Loucy (cell line): Measurements from ENCODE around the gene PLEKHS1.

Experiments
- H2AFZ ChIP-seq: fragments of 200-600 bp; sonication (generic); 2 replicates; pipeline ENCODE4 v1.6.0; 2016; ENCODE audit warnings: antibody characterized with exemption, mild to moderate bottlenecking, low read length, moderate library complexity
- H3F3A ChIP-seq: fragments of 200-600 bp; 2 replicates; pipeline ENCODE4 v1.6.0; 2016; ENCODE audit warnings: antibody characterized with exemption, low read depth, mild to moderate bottlenecking
- H3K27me3 ChIP-seq: fragments of 200-600 bp; sonication (generic); 2 replicates; pipeline ENCODE4 v1.6.1; 2014; ENCODE audit warnings: low read length, mild to moderate bottlenecking; ENCODE audit not compliant: insufficient read depth, poor library complexity, severe bottlenecking
- H3K36me3 ChIP-seq: fragments of 200-600 bp; sonication (generic); 2 replicates; pipeline ENCODE4 v1.6.1; 2016; ENCODE audit warnings: low read length; ENCODE audit not compliant: insufficient read depth
- H3K4me1 ChIP-seq: fragments of 200-600 bp; sonication (generic); 2 replicates; pipeline ENCODE4 v1.5.1; 2014; ENCODE audit warnings: low read length, mild to moderate bottlenecking; ENCODE audit not compliant: insufficient read depth, poor library complexity, severe bottlenecking
- H3K4me2 ChIP-seq: fragments of 200-600 bp; sonication (generic); 2 replicates; pipeline ENCODE4 v1.6.0; 2014; ENCODE audit warnings: antibody characterized with exemption, low read length, low read depth, mild to moderate bottlenecking; ENCODE audit not compliant: poor library complexity, severe bottlenecking
- H3K4me3 ChIP-seq: fragments of 200-600 bp; sonication (generic); 2 replicates; pipeline ENCODE4 v1.5.1; 2014; ENCODE audit warnings: low read length, mild to moderate bottlenecking, mixed read lengths; ENCODE audit not compliant: poor library complexity, severe bottlenecking
- H3K79me2 ChIP-seq: fragments of 200-600 bp; sonication (generic); 2 replicates; pipeline ENCODE4 v1.6.1; 2014; ENCODE audit warnings: low read length; ENCODE audit not compliant: insufficient read depth
- H3K9ac ChIP-seq: fragments of 200-600 bp; sonication (generic); 2 replicates; pipeline ENCODE4 v1.6.0; 2014; ENCODE audit warnings: mild to moderate bottlenecking, low read depth, low read length, moderate library complexity; ENCODE audit not compliant: poor library complexity, severe bottlenecking
- H3K9me2 ChIP-seq: fragments of 200-600 bp; sonication (generic); replicated peaks from 2 replicates; pipeline ENCODE4 v1.6.1; 2016; ENCODE audit warnings: low read depth, low read length, mixed read lengths
- H3K9me3 ChIP-seq: fragments of 200-600 bp; sonication (generic); 2 replicates; pipeline ENCODE4 v1.6.1; 2014; ENCODE audit warnings: mild to moderate bottlenecking, antibody characterized with exemption, low read length, low read depth; ENCODE audit not compliant: insufficient read depth
- H4K20me1 ChIP-seq: fragments of 200-600 bp; sonication (generic); 2 replicates; pipeline ENCODE4 v1.6.0; 2014; ENCODE audit warnings: antibody characterized with exemption, low read length, mild to moderate bottlenecking; ENCODE audit not compliant: insufficient read depth, poor library complexity, severe bottlenecking
- CTCF ChIP-seq: fragments of 200-600 bp; sonication (generic); conservative IDR thresholded peaks from 2 replicates; pipeline ENCODE4 v1.5.1; 2014; ENCODE audit warnings: mild to moderate bottlenecking, antibody characterized with exemption, low read length
- EZH2phosphoT487 ChIP-seq: fragments of 200-600 bp; IDR thresholded peaks from 2 replicates; pipeline ENCODE4 v1.6.1; 2018; ENCODE audit warnings: antibody characterized with exemption, mild to moderate bottlenecking, moderate library complexity, borderline replicate concordance

Gene PLEKHS1

DNA sequence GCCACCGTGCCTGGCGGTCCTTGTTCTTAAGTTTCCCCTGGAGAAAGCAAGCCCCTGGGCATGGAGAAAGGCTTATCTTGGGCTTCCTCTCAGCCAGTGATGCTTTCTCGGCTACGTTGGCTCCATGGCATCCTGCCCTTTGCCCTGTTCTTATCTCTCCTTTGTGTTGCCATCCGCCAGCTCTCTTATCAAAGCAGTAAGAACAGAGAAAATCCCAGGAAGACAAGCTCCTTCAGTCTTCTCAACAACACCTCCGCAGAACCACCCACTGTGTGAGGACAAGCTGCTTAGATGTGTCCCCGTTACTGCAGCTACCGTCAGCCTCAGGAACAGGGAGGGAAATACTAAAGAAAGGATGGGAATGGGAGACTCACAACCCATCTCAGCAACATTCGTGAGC is 3.3 kb downstream of the PLEKHS1 start:
- H3F3A ChIP-seq, result no peaks in the 10 kb centered on the region
- H3K4me3 ChIP-seq, result no peak overlapping the region
- H3K27me3 ChIP-seq, result no peaks in the 10 kb centered on the region
- no peaks in the 10 kb centered on the region for H3K36me3 ChIP-seq
- H3K9ac ChIP-seq, result no peak overlapping the region
- H3K4me1 ChIP-seq, result no peaks in the 10 kb centered on the region
- TF ChIP-seq EZH2phosphoT487 (no peak), CTCF (no peak)
- no peak overlapping the region for H2AFZ ChIP-seq
- no peaks in the 10 kb centered on the region for H3K9me2 ChIP-seq
- no peaks in the 10 kb centered on the region for H4K20me1 ChIP-seq
- no peaks in the 10 kb centered on the region for H3K9me3 ChIP-seq
- H3K79me2 ChIP-seq, result no peaks in the 10 kb centered on the region
- H3K4me2 ChIP-seq, result no peak overlapping the region

- H3K27me3 ChIP-seq, result no peaks in the 10 kb centered on the region
- H4K20me1 ChIP-seq, result no peaks in the 10 kb centered on the region
- no peaks in the 10 kb centered on the region for H3K36me3 ChIP-seq
- H3K79me2 ChIP-seq, result no peaks in the 10 kb centered on the region
- no peak overlapping the region for H2AFZ ChIP-seq
- no peak overlapping the region for H3K4me3 ChIP-seq
- no peak overlapping the region for H3K4me2 ChIP-seq
- no peaks in the 10 kb centered on the region for H3K9me2 ChIP-seq
- no peaks in the 10 kb centered on the region for H3K9me3 ChIP-seq
- H3K9ac ChIP-seq, result no peak overlapping the region
- no peaks in the 10 kb centered on the region for H3F3A ChIP-seq
- no peaks in the 10 kb centered on the region for H3K4me1 ChIP-seq
- no peak for TF ChIP-seq CTCF
- no peak for TF ChIP-seq EZH2phosphoT487
These were observed 5.6 kb downstream of the PLEKHS1 start for GRCh38 chr10:113756940-113757543.

GRCh38 chr10:113762083-113762482 is 10.6 kb downstream of the PLEKHS1 start:
- no peak overlapping the region for H2AFZ ChIP-seq
- H3K27me3 ChIP-seq, result no peaks in the 10 kb centered on the region
- no peaks in the 10 kb centered on the region for H3F3A ChIP-seq
- H3K9ac ChIP-seq, result no peak overlapping the region
- TF ChIP-seq EZH2phosphoT487 (no peak), CTCF (no peak)
- H3K36me3 ChIP-seq, result no peaks in the 10 kb centered on the region
- H3K4me3 ChIP-seq, result no peak overlapping the region
- no peaks in the 10 kb centered on the region for H3K4me1 ChIP-seq
- no peaks in the 10 kb centered on the region for H3K9me2 ChIP-seq
- no peaks in the 10 kb centered on the region for H3K9me3 ChIP-seq
- no peak overlapping the region for H3K4me2 ChIP-seq
- H3K79me2 ChIP-seq, result no peaks in the 10 kb centered on the region
- H4K20me1 ChIP-seq, result no peaks in the 10 kb centered on the region
